ENCODE results near the gene RHBDD2. TPM values are rescaled to one million over a fixed set of nuclear protein-coding genes. Genes with fewer than 3 reads are reported as not detected.

The RHBDD2 gene
- total RNA-seq, 1 experiment from 2014 or later, result 79.3 TPM

DNA sequence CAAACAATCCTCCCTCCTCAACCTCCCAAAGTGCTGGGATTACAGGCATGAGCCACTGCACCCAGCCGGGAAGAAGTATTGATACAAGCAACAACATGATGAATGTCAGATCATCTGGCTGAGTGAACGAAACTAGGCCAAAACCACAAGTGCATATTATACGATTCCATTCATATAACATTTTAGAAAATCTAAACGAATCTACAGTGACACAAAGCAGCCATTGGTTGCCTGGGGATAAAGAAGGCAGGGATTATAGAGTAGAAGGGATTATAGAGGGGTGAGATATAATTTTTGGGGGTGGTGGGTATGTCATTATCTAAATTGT is 11.5 kb upstream of the RHBDD2 start:
- in situ Hi-C loops (cut with HindIII; ENCODE audit: low pct_unique_long_range_greater_than_20kb, low sequenced_read_pairs), result no loop called here
- Histone ChIP-seq H3K4me3 (ENCODE audit: low read depth in 2 of 2, low read length in 2 of 2) (no peak overlapping the region), H3K27me3 (ENCODE audit: control insufficient read depth, insufficient read depth, low read length) (no peaks in the 10 kb centered on the region), H3K27ac (ENCODE audit: low read length) (no peak overlapping the region), H3K4me1 (ENCODE audit: control insufficient read depth, insufficient read depth, low read length) (0 out of 2 replicates have a peak, but pooled peaks cover 3% of the 10 kb centered on the region), H3K9me3 (ENCODE audit: control insufficient read depth, insufficient read depth, low read depth, low read length) (no peaks in the 10 kb centered on the region), H3K36me3 (ENCODE audit: control insufficient read depth, insufficient read depth, low read length) (no peaks in the 10 kb centered on the region)
- DNase-seq (ENCODE audit: low read depth, low spot score) (no peak), ATAC-seq (no peak)
- no TSS peak for BruUV-seq (replicated peaks)
- intact Hi-C loops (cut with micrococcal nuclease; ENCODE audit: unreplicated experiment), result no loop called here
- ChIA-PET POLR2A (no interaction called here), CTCF (interaction anchor here (0.6 to 1.6 kb wide), 3 partner anchors 94 to 320 kb away, joined by 3 to 9 read pairs (median 3); no protein-coding TSS in a partner anchor)
- TF ChIP-seq POLR2AphosphoS5 (IDR thresholded peaks at IDR 0.05; ENCODE audit: low read depth, low read length), result no peak
- no peak for TF ChIP-seq TCF7L2 (IDR thresholded peaks at IDR 0.05; ENCODE audit: low read depth, low read length)
- no peak for TF ChIP-seq SIN3A (IDR thresholded peaks at IDR 0.05; ENCODE audit: borderline replicate concordance, insufficient read depth, low read depth, low read length)
- TF ChIP-seq REST (IDR thresholded peaks at IDR 0.05; ENCODE audit: insufficient read depth in 1 of 2, low read depth in 2 of 2, low read length in 1 of 2), result no peak
- TF ChIP-seq, protein P1, sequence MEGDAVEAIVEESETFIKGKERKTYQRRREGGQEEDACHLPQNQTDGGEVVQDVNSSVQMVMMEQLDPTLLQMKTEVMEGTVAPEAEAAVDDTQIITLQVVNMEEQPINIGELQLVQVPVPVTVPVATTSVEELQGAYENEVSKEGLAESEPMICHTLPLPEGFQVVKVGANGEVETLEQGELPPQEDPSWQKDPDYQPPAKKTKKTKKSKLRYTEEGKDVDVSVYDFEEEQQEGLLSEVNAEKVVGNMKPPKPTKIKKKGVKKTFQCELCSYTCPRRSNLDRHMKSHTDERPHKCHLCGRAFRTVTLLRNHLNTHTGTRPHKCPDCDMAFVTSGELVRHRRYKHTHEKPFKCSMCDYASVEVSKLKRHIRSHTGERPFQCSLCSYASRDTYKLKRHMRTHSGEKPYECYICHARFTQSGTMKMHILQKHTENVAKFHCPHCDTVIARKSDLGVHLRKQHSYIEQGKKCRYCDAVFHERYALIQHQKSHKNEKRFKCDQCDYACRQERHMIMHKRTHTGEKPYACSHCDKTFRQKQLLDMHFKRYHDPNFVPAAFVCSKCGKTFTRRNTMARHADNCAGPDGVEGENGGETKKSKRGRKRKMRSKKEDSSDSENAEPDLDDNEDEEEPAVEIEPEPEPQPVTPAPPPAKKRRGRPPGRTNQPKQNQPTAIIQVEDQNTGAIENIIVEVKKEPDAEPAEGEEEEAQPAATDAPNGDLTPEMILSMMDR (IDR thresholded peaks at IDR 0.05), result no peak

DNA sequence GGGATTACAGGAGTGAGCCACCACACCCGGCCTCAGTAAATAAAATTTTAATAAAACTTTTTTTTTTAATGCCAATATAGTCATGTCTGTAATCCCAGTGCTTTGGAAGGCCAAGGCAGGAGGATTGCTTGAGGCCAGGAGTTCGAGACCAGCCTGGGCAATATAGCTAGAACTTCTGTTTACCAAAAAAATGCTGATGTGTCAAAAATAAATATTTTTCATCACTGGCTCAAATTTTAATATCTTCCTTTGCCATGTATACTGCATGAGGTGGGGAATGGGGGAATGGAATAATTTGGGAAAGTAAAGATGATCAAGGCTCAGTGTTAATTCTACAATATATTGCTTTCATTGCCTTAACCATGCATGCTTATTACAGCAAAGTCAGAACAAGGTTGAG is 10.7 kb upstream of the RHBDD2 start:
- Histone ChIP-seq H3K4me1 (ENCODE audit: control insufficient read depth, insufficient read depth, low read length) (0 out of 2 replicates have a peak, but pooled peaks cover 3% of the 10 kb centered on the region), H3K27me3 (ENCODE audit: control insufficient read depth, insufficient read depth, low read length) (no peaks in the 10 kb centered on the region), H3K4me3 (ENCODE audit: low read depth in 2 of 2, low read length in 2 of 2) (no peak overlapping the region), H3K9me3 (ENCODE audit: control insufficient read depth, insufficient read depth, low read depth, low read length) (no peaks in the 10 kb centered on the region), H3K27ac (ENCODE audit: low read length) (no peak overlapping the region), H3K36me3 (ENCODE audit: control insufficient read depth, insufficient read depth, low read length) (no peaks in the 10 kb centered on the region)
- intact Hi-C loops (cut with micrococcal nuclease; ENCODE audit: unreplicated experiment) (no loop called here), in situ Hi-C loops (cut with HindIII; ENCODE audit: low pct_unique_long_range_greater_than_20kb, low sequenced_read_pairs) (no loop called here)
- ChIA-PET POLR2A (no interaction called here), CTCF (no interaction called here)
- no peak for DNase-seq (ENCODE audit: low read depth, low spot score)
- BruUV-seq (replicated peaks), result no TSS peak
- TF ChIP-seq POLR2AphosphoS5 (IDR thresholded peaks at IDR 0.05; ENCODE audit: low read depth, low read length), result no peak
- TF ChIP-seq TCF7L2 (IDR thresholded peaks at IDR 0.05; ENCODE audit: low read depth, low read length), result no peak
- no peak for TF ChIP-seq SIN3A (IDR thresholded peaks at IDR 0.05; ENCODE audit: borderline replicate concordance, insufficient read depth, low read depth, low read length)
- TF ChIP-seq, protein P1 (IDR thresholded peaks at IDR 0.05), result no peak
- TF ChIP-seq REST (IDR thresholded peaks at IDR 0.05; ENCODE audit: insufficient read depth in 1 of 2, low read depth in 2 of 2, low read length in 1 of 2), result no peak
- no peak for ATAC-seq
